ENCODE data around the gene LTF. TPM values are rescaled to one million over a fixed set of nuclear protein-coding genes. Genes with fewer than 3 reads are reported as not detected.

LTF gene
- total and polyA plus RNA-seq, 9 of the 15 experiments (the other 6 are each of a cell fraction or from before 2014, with no cell fraction given), result 0.07 TPM; not detected in 8

- no peak for TF ChIP-seq FOXM1 (IDR thresholded peaks at IDR 0.05; ENCODE audit: low read depth)
- TF ChIP-seq FOXM1 (CRISPR knock-in tag; IDR thresholded peaks at IDR 0.05; ENCODE audit: low read depth), result no peak
- no peak for TF ChIP-seq ATF7 (IDR thresholded peaks at IDR 0.05)
- no peak for TF ChIP-seq ARID3B (CRISPR knock-in tag; IDR thresholded peaks at IDR 0.05; ENCODE audit: borderline replicate concordance)
- TF ChIP-seq CBX2 (IDR thresholded peaks at IDR 0.05; ENCODE audit: insufficient read depth, low read length, poor library complexity, severe bottlenecking), result no peak
- TF ChIP-seq ZNF431 (CRISPR knock-in tag; IDR thresholded peaks at IDR 0.05), result no peak
- TF ChIP-seq ZNF561 (CRISPR knock-in tag; conservative IDR thresholded peaks at IDR 0.05), result no peak
- no peak for TF ChIP-seq RUNX1 (IDR thresholded peaks at IDR 0.05; ENCODE audit: low read depth)
- no peak for TF ChIP-seq NR4A1 (CRISPR knock-in tag; IDR thresholded peaks at IDR 0.05)
- TF ChIP-seq NR4A1 (tag; IDR thresholded peaks at IDR 0.05), result no peak
- TF ChIP-seq CAMTA2 (CRISPR knock-in tag; conservative IDR thresholded peaks at IDR 0.05), result no peak
These were observed 21.9 kb downstream of the LTF start (continued) for GRCh38 chr3:46442576-46443530.

Data from K562 (cell line).